ENCODE results near the gene CCDC80.
"Not testable (repeated sequence)": the region's sequence is repeated elsewhere in the genome, so short reads cannot be mapped to it uniquely, and the experiment has no call there.

The CCDC80 gene

DNA sequence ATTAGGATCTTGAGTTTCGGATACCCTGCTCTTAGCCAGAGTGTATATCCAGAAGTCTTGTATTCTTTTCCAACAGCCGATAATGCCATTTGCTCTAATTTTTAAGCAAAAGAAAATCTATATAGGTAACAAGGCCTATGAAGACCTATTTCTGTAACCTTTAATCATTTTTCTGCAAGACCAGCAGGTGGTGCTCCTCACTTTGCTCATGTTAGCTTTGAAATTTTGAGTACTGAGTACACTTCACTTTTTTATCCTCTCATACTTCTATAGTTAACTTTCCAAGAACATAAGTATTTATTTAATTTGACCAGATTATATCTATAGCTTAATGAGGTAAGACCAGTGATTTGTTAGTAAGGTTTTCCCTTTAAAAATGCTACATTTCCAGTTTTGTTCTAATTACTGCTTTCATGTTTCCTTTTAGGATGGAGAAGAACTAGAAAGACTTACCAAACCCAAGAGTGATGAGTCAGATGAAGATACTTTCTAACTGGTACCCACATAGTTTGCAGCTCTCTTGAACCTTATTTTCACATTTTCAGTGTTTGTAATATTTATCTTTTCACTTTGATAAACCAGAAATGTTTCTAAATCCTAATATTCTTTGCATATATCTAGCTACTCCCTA lies 58.6 kb downstream of the CCDC80 start:
- DNase-seq: peak; percentile 55

GRCh38 chr3:112579697-112580096 lies 61.2 kb downstream of the CCDC80 start:
- no peak for DNase-seq

- no peak for DNase-seq
Observed at GRCh38 chr3:112579232-112579631, 61.7 kb downstream of the CCDC80 start.

DNA sequence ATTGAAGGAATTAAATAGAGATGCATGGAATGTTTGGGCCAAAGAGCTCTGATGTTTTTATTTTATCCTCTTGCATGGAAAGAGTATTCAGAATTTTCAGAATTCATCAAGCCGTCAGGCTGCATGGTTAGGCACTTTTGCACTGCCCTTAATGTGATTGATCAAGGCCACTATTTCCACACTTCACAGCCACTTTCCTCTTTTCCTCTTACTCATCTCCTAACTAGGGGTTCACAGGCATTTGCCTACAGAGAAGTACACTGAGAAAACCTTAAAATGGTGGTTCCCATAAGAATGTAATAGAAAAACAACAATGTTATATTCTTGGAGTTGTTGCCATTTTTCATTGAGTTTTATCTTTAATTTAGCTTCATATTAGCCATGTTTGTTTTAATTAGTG lies 68.2 kb downstream of the CCDC80 start:
- DNase-seq: no peak

DNA sequence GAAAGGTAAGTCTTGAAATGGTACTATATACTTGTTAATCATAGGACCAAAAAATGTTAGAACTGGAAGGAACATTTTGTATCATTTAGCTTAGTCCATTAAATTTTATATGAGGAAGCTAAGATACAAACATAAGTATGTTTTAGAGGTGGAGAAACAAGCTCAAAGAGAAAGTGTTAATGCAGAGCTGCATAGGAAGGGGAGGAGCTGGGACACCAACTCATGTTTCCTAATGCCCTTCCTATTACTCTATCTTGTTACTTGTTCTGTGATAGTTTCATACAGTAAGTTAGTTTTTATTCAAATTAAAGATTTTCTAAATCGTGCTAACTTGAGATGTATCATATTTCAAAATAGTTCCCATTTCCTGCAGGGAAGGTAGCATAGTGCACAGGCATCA lies 71.7 kb downstream of the CCDC80 start:
- DNase-seq: no peak

DNA sequence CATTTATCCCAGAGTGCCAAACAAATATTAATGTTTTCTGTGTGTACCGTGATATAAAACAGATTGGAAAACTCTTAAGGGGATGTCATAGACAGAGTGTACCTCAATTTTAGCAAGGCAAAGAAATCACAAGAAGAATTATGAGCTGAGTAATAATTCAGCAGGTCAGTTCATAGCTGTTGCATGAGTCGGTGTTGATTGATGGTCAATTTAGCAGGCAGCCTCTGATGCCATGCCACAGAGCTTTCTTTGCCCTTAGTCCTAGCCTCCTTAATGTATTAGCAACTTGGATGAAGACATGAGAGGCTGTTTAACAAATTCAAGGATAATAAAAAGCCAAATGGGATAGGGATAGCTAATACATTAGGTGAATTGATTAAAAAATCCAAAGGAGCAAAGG lies 72.3 kb downstream of the CCDC80 start:
- no peak for DNase-seq

- no peak for DNase-seq
Observed at GRCh38 chr3:112564940-112565305, 76.0 kb downstream of the CCDC80 start.

- DNase-seq: not testable (repeated sequence)
Observed at GRCh38 chr3:112564247-112564939, 76.5 kb downstream of the CCDC80 start.

- peak; percentile 99 for DNase-seq
Observed at GRCh38 chr3:112561734-112562529, 79.0 kb downstream of the CCDC80 start, which contains the start of the genes ATG3 and SLC35A5. TSS of gene ATG3 (minus strand) at chr3:112561962. CDS start at chr3:112561528, 434 bp downstream. TSS of gene SLC35A5 (plus strand) at chr3:112562045. CDS start at chr3:112563404, 1,359 bp downstream.

- DNase-seq: no peak
Observed at GRCh38 chr3:112561484-112561733, 79.5 kb downstream of the CCDC80 start.

- DNase-seq: peak; percentile 44
Observed at GRCh38 chr3:112560721-112561483, 80.0 kb downstream of the CCDC80 start.

DNA sequence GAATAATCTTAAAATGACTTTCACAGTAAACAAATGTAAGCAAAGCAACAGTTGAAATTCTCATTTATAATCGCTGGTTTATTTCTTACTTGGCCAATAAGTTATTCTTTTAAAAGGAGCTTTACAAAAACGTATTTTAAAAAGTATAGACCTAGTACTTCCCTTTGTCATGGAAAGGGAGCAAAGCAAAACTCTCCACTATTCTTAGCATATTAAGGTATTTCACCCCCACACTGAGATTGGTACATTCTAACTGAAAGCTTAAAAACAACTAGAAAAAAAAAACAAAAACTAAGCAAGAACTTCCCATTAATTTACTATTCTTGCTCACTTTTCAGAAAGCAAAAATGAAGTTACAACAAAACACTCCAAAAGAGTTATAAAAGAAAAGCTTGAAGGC lies 80.6 kb downstream of the CCDC80 start:
- no peak for DNase-seq

GRCh38 chr3:112557976-112558375 lies 83.0 kb downstream of the CCDC80 start:
- DNase-seq: no peak

DNA sequence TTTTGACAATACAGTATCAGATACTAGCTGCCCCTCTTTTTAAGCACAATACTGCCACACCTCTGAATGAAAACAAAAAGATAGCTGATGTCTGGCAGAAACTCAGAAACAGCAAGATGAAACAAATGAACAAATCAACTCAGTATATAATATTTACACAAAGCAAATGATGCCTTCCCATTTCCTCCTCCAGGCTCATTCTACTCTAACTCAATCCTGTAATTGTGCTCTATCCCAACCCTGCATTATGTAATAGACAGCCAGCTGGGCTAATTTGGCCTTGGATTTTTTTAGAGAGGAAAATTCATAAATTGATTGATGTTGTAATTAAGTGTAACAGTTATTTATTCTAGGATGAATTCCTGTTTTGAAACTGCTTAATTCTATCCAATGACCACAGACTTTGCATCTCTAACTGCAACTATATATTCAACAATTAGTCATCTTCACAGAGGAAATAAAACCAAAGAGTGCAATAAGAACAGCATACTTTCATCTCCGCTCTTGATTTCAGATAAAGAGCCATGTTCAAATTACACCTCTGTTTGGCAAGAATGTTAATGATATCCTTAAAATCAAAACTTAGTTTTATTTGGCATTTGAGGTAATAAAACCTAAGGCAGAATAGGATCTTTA lies 85.3 kb downstream of the CCDC80 start:
- no peak for DNase-seq

GRCh38 chr3:112550859-112551258 lies 90.1 kb downstream of the CCDC80 start:
- DNase-seq: no peak
